Neural crest cell (in vitro differentiated cells): ENCODE measurements around the gene S100A10. TPM values are rescaled to one million over a fixed set of nuclear protein-coding genes. Genes with fewer than 3 reads are reported as not detected.

Experiments used
- DNase-seq: peaks from one replicate; pipeline ENCODE4 v3.0.0; 2021; ENCODE audit warnings: low read depth, mixed read lengths, low spot score
- H3K27ac Mint-ChIP-seq: one replicate; pipeline ENCODE4 v1.8.0; 2021; ENCODE audit warnings: mild to moderate bottlenecking, mixed read lengths; ENCODE audit not compliant: unreplicated experiment
- H3K27me3 Mint-ChIP-seq: 2 replicates; pipeline ENCODE4 v1.8.0; 2021; ENCODE audit warnings: low read depth, mild to moderate bottlenecking, mixed read lengths
- H3K36me3 Mint-ChIP-seq: 2 replicates; pipeline ENCODE4 v1.8.0; 2021; ENCODE audit warnings: low read depth, mild to moderate bottlenecking, mixed read lengths
- H3K4me1 Mint-ChIP-seq: 2 replicates; pipeline ENCODE4 v1.8.0; 2021; ENCODE audit warnings: mixed read lengths
- H3K4me3 Mint-ChIP-seq: one replicate; pipeline ENCODE4 v1.8.0; 2021; ENCODE audit warnings: mild to moderate bottlenecking, mixed read lengths
- H3K9me3 Mint-ChIP-seq: 2 replicates; pipeline ENCODE4 v1.8.0; 2021; ENCODE audit warnings: mixed read lengths
- total RNA-seq: library from RNA; stranded (reverse); gene quantifications from 2 replicates; pipeline ENCODE4 v1.2.1, GENCODE V29; 2021
- TF ChIP-seq, protein P1 (sequence below): fragments of 200-600 bp; sonication (generic); conservative IDR thresholded peaks from 2 replicates; pipeline ENCODE4 v1.5.0; 2021; ENCODE audit warnings: antibody characterized with exemption, mild to moderate bottlenecking

S100A10 gene
- total RNA-seq, 1 donor from 2014 or later = 44.8 TPM

DNA sequence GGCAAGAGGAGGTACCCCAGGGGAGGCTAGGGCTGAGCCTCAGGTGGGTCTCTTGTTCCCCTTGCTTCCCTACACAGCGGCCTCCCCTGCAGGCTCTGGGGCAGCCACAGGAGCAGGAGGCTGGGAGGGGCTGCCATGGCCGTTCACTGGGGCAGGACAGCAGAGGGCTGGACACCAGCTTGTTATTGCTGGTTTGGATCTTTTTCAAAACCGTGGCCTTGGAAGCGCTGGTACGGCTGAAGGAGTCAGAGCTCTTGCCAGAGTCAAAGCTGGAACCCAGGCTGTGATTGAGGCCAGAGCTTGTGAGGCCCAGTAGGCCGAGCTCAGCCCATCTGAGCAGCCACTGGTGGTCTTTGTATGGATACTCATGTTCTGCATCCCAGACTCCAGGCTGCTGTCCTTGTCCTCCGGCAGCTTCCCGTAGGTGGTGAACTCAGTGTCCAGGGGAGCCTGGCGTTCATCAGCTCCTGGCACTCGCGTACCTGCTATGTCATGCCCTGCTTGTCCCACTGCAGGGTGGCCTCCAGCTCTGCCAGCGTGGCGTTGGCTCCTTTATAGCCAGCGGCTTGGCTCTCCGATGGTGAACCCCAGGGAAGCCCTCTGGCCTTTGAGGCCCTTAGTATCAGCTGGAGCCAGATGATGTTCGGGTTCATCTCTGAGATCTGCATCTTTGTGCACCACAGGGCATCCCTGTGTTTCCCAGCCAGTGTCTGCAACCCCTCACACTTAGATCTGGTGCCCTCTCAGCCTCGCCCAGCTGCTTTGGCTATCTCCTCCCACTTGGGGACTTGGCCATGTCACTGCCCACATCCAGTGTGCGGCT is 44.1 kb downstream of the S100A10 start:
- H3K4me3 Mint-ChIP-seq = no peak overlapping the region
- no peaks in the 10 kb centered on the region for H3K27me3 Mint-ChIP-seq
- no peak overlapping the region for H3K27ac Mint-ChIP-seq
- TF ChIP-seq, protein P1, sequence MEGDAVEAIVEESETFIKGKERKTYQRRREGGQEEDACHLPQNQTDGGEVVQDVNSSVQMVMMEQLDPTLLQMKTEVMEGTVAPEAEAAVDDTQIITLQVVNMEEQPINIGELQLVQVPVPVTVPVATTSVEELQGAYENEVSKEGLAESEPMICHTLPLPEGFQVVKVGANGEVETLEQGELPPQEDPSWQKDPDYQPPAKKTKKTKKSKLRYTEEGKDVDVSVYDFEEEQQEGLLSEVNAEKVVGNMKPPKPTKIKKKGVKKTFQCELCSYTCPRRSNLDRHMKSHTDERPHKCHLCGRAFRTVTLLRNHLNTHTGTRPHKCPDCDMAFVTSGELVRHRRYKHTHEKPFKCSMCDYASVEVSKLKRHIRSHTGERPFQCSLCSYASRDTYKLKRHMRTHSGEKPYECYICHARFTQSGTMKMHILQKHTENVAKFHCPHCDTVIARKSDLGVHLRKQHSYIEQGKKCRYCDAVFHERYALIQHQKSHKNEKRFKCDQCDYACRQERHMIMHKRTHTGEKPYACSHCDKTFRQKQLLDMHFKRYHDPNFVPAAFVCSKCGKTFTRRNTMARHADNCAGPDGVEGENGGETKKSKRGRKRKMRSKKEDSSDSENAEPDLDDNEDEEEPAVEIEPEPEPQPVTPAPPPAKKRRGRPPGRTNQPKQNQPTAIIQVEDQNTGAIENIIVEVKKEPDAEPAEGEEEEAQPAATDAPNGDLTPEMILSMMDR = no peak
- no peak for DNase-seq
- peaks cover 19% of the 10 kb centered on the region for H3K4me1 Mint-ChIP-seq
- no peaks in the 10 kb centered on the region for H3K9me3 Mint-ChIP-seq
- no peaks in the 10 kb centered on the region for H3K36me3 Mint-ChIP-seq

DNA sequence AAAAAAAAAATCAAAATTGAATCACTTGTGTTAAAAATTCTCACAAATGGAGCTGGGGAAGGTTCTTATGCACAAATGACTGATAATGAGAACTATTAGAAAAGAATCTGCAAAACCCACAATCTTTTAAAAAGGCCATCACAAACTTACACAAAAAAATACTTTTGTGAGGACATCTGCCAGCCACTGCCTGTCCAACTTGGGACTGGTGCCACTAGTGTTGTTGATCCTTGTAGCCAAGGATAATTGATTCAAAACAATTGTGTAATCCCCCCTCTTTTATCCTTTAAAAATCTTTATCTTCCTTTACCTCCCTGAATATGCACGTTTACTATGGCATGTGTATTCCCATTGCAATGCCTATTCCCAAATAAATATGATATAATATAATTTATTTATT is 45.2 kb downstream of the S100A10 start:
- Mint-ChIP-seq H3K36me3 (no peaks in the 10 kb centered on the region), H3K4me1 (peaks cover 19% of the 10 kb centered on the region), H3K9me3 (no peaks in the 10 kb centered on the region), H3K4me3 (no peak overlapping the region), H3K27me3 (no peaks in the 10 kb centered on the region), H3K27ac (no peak overlapping the region)
- TF ChIP-seq, protein P1 = no peak
- DNase-seq = no peak

DNA sequence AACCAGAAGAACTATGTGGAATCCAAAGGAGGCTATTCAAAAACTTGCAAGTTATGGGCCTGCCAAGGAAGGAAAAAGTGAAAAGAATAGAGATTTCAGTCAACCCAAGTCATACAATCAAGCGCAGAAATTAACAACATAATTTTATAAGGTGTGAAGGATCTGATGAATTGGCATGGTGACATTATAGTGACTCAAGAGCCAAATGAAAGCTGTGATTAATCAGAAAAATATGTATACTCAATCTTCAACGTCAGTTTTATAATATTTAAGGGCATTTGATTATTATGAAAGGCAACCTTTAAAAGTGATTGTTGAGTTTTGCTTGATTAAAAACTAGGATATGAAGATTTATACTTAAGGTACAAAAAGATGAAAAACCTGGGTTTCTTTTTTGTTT is 46.5 kb downstream of the S100A10 start:
- Mint-ChIP-seq H3K27ac (no peak overlapping the region), H3K36me3 (no peaks in the 10 kb centered on the region), H3K27me3 (no peaks in the 10 kb centered on the region), H3K9me3 (no peaks in the 10 kb centered on the region), H3K4me1 (peaks cover 14% of the 10 kb centered on the region), H3K4me3 (no peak overlapping the region)
- TF ChIP-seq, protein P1 = no peak
- DNase-seq = no peak

DNA sequence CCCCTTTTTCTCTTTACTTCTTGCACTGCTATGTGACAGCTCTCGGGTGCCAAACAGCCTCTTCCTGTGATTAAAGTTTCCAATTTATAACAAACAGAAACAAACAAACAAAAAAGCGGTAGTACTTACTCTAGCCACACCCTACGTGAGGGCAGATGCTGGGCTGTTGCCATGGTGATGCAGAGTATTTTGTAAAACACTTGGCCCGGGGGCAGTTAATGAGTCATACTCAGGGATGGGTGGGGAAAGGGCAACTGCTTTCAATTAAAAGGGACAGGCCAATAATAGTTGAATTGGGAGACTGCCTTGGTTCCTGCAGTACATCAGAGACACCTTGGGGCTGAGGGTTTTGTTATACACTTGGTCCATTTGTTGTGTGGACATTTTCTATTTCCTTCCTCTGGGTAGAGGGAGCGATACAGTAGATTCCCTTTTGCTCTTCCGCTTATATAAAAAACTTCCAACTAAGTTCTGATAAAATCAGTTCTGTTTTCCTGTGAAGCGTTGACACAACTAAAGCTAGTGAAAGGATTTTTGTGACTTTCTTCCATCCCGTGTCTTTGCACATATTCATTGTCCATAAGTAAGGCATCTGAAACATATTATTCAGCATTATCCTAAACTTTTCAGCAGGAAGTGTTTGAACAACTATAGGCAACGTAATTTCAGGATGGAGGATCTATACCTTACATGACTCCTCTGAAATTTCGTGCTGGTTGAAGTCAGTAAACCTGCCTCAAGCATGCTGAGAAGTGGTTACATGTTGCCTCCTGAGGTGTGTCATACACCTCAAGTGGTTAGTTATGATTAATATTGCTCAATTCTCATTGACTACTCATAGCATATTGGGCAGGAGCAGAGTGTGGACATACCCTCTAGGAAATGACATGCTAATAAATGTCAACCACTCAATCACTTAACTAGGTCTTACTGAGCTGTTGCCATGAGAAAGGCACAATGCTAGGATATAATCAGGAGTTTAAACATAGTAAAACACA is 47.6 kb downstream of the S100A10 start:
- no peaks in the 10 kb centered on the region for H3K36me3 Mint-ChIP-seq
- no peak overlapping the region for H3K4me3 Mint-ChIP-seq
- peaks cover 5% of the 10 kb centered on the region for H3K27me3 Mint-ChIP-seq
- H3K27ac Mint-ChIP-seq = no peak overlapping the region
- no peaks in the 10 kb centered on the region for H3K9me3 Mint-ChIP-seq
- peaks cover 14% of the 10 kb centered on the region for H3K4me1 Mint-ChIP-seq
- TF ChIP-seq, protein P1 = no peak
- DNase-seq = peak; percentile 16

DNA sequence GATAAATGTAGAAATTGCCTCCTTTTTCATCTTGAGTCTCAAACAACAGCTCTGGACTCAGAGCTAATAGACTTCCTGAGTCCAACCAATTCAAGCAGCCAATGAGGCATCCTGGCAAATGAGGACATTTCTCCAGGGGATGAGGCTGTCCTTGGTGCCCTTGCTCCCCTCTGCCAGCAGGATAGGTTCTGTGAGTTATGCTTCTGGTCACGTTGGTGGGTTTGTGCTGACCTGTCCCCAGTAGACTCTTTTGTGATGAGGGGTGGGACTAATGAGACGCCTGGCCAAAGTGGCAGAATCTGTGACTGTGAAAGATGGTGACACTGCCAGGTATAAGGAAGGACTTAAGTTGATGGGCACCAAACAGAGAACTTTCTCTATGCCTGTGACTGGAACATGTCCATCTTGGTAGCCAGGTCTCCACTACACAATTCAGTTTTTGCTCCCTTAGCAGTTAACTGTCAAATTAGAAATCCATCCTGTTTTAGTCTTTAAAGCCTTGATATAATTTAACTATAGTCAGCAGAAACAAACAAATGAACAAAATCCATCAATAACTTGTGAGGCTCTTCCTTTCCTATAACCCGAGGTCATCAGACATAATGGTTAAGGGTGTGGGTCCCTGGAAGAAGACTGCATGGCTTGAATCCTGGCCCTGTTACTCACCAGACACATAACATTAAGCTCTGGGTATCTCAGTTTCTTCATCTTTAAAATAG is 48.6 kb downstream of the S100A10 start:
- no peaks in the 10 kb centered on the region for H3K36me3 Mint-ChIP-seq
- H3K4me1 Mint-ChIP-seq = peaks cover 14% of the 10 kb centered on the region
- TF ChIP-seq, protein P1 = no peak
- DNase-seq = no peak
- H3K27ac Mint-ChIP-seq = no peak overlapping the region
- peaks cover 5% of the 10 kb centered on the region for H3K27me3 Mint-ChIP-seq
- no peak overlapping the region for H3K4me3 Mint-ChIP-seq
- H3K9me3 Mint-ChIP-seq = no peaks in the 10 kb centered on the region
